Measurements from ENCODE around the gene ECE2. TPM values are rescaled to one million over a fixed set of nuclear protein-coding genes. Genes with fewer than 3 reads are reported as not detected.

ECE2 gene
- total RNA-seq, 2 donors from 2014 or later: not detected

GRCh38 chr3:184336547-184337398 is 61.0 kb downstream of the ECE2 start:
- 46 to 48% methylated on average over 12 to 17 of the region's 17 CpGs for WGBS, 2 experiments (ENCODE audit: insufficient coverage in 1 of 2, insufficient read length in 1 of 2)
- Histone ChIP-seq H3K9me3 (ENCODE audit: control insufficient read depth, low read length) (no peaks in the 10 kb centered on the region), H3K27me3 (ENCODE audit: control insufficient read depth, insufficient read depth, low read length, poor library complexity, severe bottlenecking) (no peaks in the 10 kb centered on the region), H3K9ac (ENCODE audit: extremely low read depth, low read length, poor library complexity, severe bottlenecking) (peak overlapping the region; percentile 80), H3K36me3 (ENCODE audit: control insufficient read depth, insufficient read depth, low read length) (peaks cover 36% of the 10 kb centered on the region), H3K4me1 (ENCODE audit: control insufficient read depth, insufficient read depth, low read length) (no peaks in the 10 kb centered on the region), H3K27ac (ENCODE audit: low read depth, low read length) (peak overlapping the region; percentile 87), H3K4me3 (ENCODE audit: low read length) (peak overlapping the region; percentile 81)
- no peak for TF ChIP-seq CTCF (conservative IDR thresholded peaks at IDR 0.05)
- peak; percentile 72 for DNase-seq
- H3K36me3 Mint-ChIP-seq (ENCODE audit: low read depth): peaks cover 40% of the 10 kb centered on the region
- H3K9me3 Mint-ChIP-seq: no peaks in the 10 kb centered on the region
- peaks cover 14% of the 10 kb centered on the region for H3K4me1 Mint-ChIP-seq
- peak overlapping the region; percentile 96 for H3K27ac Mint-ChIP-seq
- peaks cover 4% of the 10 kb centered on the region for H3K27me3 Mint-ChIP-seq (ENCODE audit: insufficient read depth)
- H3K4me3 Mint-ChIP-seq: peak overlapping the region; percentile 74

GRCh38 chr3:184337399-184337714 is 61.5 kb downstream of the ECE2 start, which contains the start of gene FAM131A:
Gene FAM131A, plus strand, starts transcription at chr3:184337600. Its CDS starts 31 bp downstream, at chr3:184337631.
- Histone ChIP-seq H3K36me3 (ENCODE audit: control insufficient read depth, insufficient read depth, low read length) (peaks cover 31% of the 10 kb centered on the region), H3K9me3 (ENCODE audit: control insufficient read depth, low read length) (no peaks in the 10 kb centered on the region), H3K4me1 (ENCODE audit: control insufficient read depth, insufficient read depth, low read length) (no peaks in the 10 kb centered on the region), H3K4me3 (ENCODE audit: low read length) (peak within 1 kb of the TSS; percentile 81), H3K9ac (ENCODE audit: extremely low read depth, low read length, poor library complexity, severe bottlenecking) (peak within 1 kb of the TSS; percentile 80), H3K27ac (ENCODE audit: low read depth, low read length) (peak within 1 kb of the TSS; percentile 89), H3K27me3 (ENCODE audit: control insufficient read depth, insufficient read depth, low read length, poor library complexity, severe bottlenecking) (no peaks in the 10 kb centered on the region)
- WGBS, 2 experiments (ENCODE audit: insufficient coverage in 1 of 2, insufficient read length in 1 of 2): 91 to 92% methylated on average over 5 to 6 of the region's 6 CpGs
- H3K36me3 Mint-ChIP-seq (ENCODE audit: low read depth): peaks cover 37% of the 10 kb centered on the region
- H3K4me3 Mint-ChIP-seq: peak within 1 kb of the TSS; percentile 74
- peaks cover 14% of the 10 kb centered on the region for H3K4me1 Mint-ChIP-seq
- H3K27ac Mint-ChIP-seq: peak within 1 kb of the TSS; percentile 96
- H3K27me3 Mint-ChIP-seq (ENCODE audit: insufficient read depth): peaks cover 4% of the 10 kb centered on the region
- no peaks in the 10 kb centered on the region for H3K9me3 Mint-ChIP-seq
- DNase-seq: no peak
- TF ChIP-seq CTCF (conservative IDR thresholded peaks at IDR 0.05): no peak

- H3K27ac Mint-ChIP-seq: peak overlapping the region; percentile 8
- H3K27me3 ChIP-seq (ENCODE audit: control insufficient read depth, insufficient read depth, low read length, poor library complexity, severe bottlenecking): no peaks in the 10 kb centered on the region
- no peaks in the 10 kb centered on the region for H3K9me3 ChIP-seq (ENCODE audit: control insufficient read depth, low read length)
- no peak for TF ChIP-seq CTCF (conservative IDR thresholded peaks at IDR 0.05)
- no peak for DNase-seq
- H3K36me3 Mint-ChIP-seq (ENCODE audit: low read depth): peaks cover 35% of the 10 kb centered on the region
- H3K9me3 Mint-ChIP-seq: no peaks in the 10 kb centered on the region
- 78 to 88% methylated on average over 6 to 7 of the region's 7 CpGs for WGBS, 2 experiments (ENCODE audit: insufficient coverage in 1 of 2, insufficient read length in 1 of 2)
- peaks cover 14% of the 10 kb centered on the region for H3K4me1 Mint-ChIP-seq
- H3K4me1 ChIP-seq (ENCODE audit: control insufficient read depth, insufficient read depth, low read length): no peaks in the 10 kb centered on the region
- no peak overlapping the region for H3K4me3 ChIP-seq (ENCODE audit: low read length)
- H3K27ac ChIP-seq (ENCODE audit: low read depth, low read length): peak overlapping the region; percentile 89
- peaks cover 4% of the 10 kb centered on the region for H3K27me3 Mint-ChIP-seq (ENCODE audit: insufficient read depth)
- H3K9ac ChIP-seq (ENCODE audit: extremely low read depth, low read length, poor library complexity, severe bottlenecking): no peak overlapping the region
- H3K4me3 Mint-ChIP-seq: peak overlapping the region; percentile 15
- H3K36me3 ChIP-seq (ENCODE audit: control insufficient read depth, insufficient read depth, low read length): peaks cover 27% of the 10 kb centered on the region
Observed at GRCh38 chr3:184337981-184338380, 62.2 kb downstream of the ECE2 start.

Data from endodermal cell (in vitro differentiated cells).